GM12874 (cell line): ENCODE measurements around the gene RHOH.

Experiments
- CTCF ChIP-seq: IDR thresholded peaks from 2 replicates; pipeline ENCODE4 v1.5.1; 2011; ENCODE audit warnings: low read depth, mild to moderate bottlenecking, control low read depth, low read length, moderate library complexity; ENCODE audit not compliant: insufficient read depth

Gene RHOH

GRCh38 chr4:40196724-40197281 lies at the start of gene RHOH:
TSS of gene RHOH (plus strand) at chr4:40197031. CDS start at chr4:40243387, 46,356 bp downstream.
- TF ChIP-seq CTCF = no peak

GRCh38 chr4:40149960-40150385 lies 46.9 kb upstream of the RHOH start:
- peak; percentile 59 for TF ChIP-seq CTCF

GRCh38 chr4:40150932-40151331 lies 45.9 kb upstream of the RHOH start:
- no peak for TF ChIP-seq CTCF

GRCh38 chr4:40152637-40153036 lies 44.2 kb upstream of the RHOH start:
- TF ChIP-seq CTCF = no peak

GRCh38 chr4:40157436-40157835 lies 39.4 kb upstream of the RHOH start:
- TF ChIP-seq CTCF = no peak

- TF ChIP-seq CTCF = no peak
These were observed 36.6 kb upstream of the RHOH start for GRCh38 chr4:40160258-40160657.

GRCh38 chr4:40164459-40164858 lies 32.4 kb upstream of the RHOH start:
- TF ChIP-seq CTCF = no peak
